Renal pelvis (tissue), 12 donors: Measurements from ENCODE around the gene MTM1. TPM values are rescaled to one million over a fixed set of nuclear protein-coding genes. Genes with fewer than 3 reads are reported as not detected.
A peak's percentile ranks its signal among the peaks of the same experiment; 100 is the strongest.

ENCODE experiments used
- DNase-seq: peaks from one replicate; pipeline ENCODE4 v3.0.0-alpha.2; 2013
- long read RNA-seq, 16 experiments: transcript quantifications; one replicate each; lab custom pipeline, GENCODE V29; 2026
- polyA plus RNA-seq, 3 donors: library from polyadenylated mRNA; unstranded; fragments of 120-200 nt; gene quantifications; one replicate each; pipeline ENCODE4 v1.2.1, GENCODE V29; 2013; ENCODE audit not compliant: insufficient read length in 3 of 3

Gene MTM1
- polyA plus RNA-seq = 10 to 100 TPM in 2 of 3 donors, 1 to 10 TPM in 1; 9.8 to 13.7 (median 13.7) TPM
- long read RNA-seq, donor 1, partial matches to known transcripts = 0 of 1 reads
- long read RNA-seq, donor 1, other reads (novel, unspliced or antisense) = 0 of 1 reads
- long read RNA-seq, donor 2 = 0 reads
- long read RNA-seq, donor 3 = 0 reads
- long read RNA-seq, donor 4 = 0 reads
- long read RNA-seq, donor 5, partial matches to known transcripts = 0 of 1 reads
- long read RNA-seq, donor 5, other reads (novel, unspliced or antisense) = 0 of 1 reads
- long read RNA-seq, donor 6 = 0 reads
- long read RNA-seq, donor 7, partial matches to known transcripts = 0 of 1 reads
- long read RNA-seq, donor 7, other reads (novel, unspliced or antisense) = 0 of 1 reads
- long read RNA-seq, donor 8, partial matches to known transcripts = 0 of 2 reads
- long read RNA-seq, donor 8, other reads (novel, unspliced or antisense) = 0 of 2 reads
- long read RNA-seq, donor 9 = 0 reads
- long read RNA-seq, donor 10 = 0 reads
- long read RNA-seq, donor 11, partial matches to known transcripts = 0 of 2 reads
- long read RNA-seq, donor 11, other reads (novel, unspliced or antisense) = 0 of 2 reads
- long read RNA-seq, donor 12, transcript MTM1-203 (15 exons, 3,593 nt) = major isoform, 5 of 5 reads
- long read RNA-seq, donor 12, partial matches to known transcripts = 0 of 5 reads
- long read RNA-seq, donor 12, other reads (novel, unspliced or antisense) = 0 of 5 reads
- long read RNA-seq, donor 13, partial matches to known transcripts = 0 of 1 reads
- long read RNA-seq, donor 13, other reads (novel, unspliced or antisense) = 0 of 1 reads
- long read RNA-seq, donor 14 = 0 reads
- long read RNA-seq, donor 15, partial matches to known transcripts = 5 of 6 reads
- long read RNA-seq, donor 15, other reads (novel, unspliced or antisense) = 0 of 6 reads
- long read RNA-seq, donor 16, partial matches to known transcripts = 6 of 7 reads
- long read RNA-seq, donor 16, other reads (novel, unspliced or antisense) = 0 of 7 reads

GRCh38 chrX:150568320-150569154 is at the start of gene MTM1:
MTM1 (plus strand) TSS chrX:150568621; CDS start chrX:150592615, 23,994 bp downstream.
- peak; percentile 90 for DNase-seq

DNA sequence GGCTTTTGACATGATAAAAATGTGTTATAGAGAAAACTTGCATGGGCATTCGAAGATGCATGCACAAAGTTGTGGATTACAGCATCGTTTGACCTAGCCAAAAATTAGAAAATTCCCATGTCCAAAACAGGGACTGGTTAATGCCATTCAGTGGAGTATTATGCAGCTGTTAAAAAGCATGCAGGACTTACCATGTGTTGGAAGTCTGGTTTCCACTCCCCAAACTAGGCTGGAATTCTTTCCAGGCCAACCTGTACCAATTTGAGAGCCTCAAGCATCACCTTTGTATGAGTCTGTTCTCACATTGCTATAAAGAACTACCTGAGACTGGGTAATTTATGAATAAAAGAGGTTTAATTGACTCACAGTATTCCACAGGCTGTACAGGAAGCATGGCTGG is 45.9 kb upstream of the MTM1 start:
- DNase-seq = no peak

DNA sequence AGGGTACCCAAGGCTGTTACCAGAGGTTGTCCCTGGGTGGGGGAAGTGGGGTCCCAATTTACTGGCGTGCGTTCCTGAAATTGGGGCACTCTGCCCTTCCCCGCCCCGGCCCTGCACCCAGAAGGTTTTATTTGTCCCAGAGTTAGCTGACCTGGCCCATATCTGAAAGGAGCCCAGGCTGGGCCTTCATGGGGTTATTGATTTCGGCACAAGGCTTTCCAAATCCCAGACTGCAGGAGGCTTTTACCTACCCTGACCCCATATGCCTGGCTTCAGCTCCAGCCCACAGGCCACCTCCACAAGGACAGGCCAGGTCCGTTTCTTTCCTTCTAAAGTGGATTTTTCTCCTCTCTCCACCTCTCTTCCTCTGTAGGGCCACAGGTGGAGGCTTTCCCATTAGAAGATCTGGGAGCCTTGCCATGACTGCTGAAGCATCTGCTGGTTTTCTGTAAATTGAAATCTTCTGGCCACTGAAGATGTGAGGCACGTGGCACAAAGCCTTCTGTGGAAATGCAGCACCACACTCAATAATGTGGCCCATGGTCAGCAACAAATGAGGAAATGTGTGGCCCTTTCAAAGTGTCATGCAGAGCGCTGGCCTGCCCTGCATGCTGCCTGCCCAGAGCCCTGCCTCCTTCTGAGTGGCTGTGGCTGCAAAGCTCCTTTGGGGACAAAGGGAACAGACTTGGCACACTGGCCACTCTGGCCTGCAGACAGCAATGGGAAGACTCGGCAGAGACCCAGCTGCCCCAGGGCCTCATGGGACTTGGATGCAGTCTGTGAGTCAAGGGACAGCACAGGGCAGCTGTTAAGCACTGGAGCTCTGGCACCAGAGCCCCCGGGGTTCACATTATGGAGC is 43.1 kb upstream of the MTM1 start:
- DNase-seq = no peak

DNA sequence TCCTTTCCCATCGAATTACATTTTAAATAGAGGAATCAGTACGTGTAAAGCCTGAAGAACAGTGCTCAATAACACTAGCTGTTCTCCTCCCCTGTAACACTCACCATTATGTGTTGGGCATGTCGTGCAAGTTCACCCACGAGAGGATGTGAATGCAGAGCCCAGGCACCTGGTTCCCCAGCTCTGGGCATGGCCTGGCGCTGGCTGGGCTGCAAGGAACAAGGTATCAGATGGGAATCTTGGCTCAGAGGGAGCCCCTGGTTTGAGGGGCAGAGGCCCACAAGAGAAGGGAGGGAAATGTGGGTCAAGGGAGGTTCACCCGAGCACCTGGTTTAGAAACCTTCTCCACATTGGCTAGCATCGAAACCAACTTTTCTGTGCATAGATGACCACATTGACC is 41.7 kb upstream of the MTM1 start:
- DNase-seq = no peak

DNA sequence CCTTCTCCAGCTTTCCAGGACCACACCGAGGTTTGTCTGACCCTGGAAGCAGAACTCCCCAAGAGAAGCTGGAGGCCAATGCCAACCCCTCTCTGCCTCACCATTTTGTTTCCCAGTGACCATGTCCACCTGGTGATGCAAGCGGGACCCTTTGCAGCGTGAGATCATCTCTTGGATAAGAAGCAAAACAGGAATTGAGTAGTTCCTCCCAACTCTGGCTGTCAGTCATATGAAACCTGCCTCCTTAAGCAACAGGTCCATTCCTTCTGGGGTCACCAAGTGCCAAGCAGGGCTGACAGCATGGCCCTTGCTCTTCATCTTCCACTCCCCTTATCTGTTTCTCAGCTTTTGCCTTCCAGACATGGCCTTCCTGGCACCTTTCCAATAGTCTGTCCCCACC is 41.3 kb upstream of the MTM1 start:
- DNase-seq = no peak

GRCh38 chrX:150529587-150529986 is 38.8 kb upstream of the MTM1 start:
- no peak for DNase-seq

DNA sequence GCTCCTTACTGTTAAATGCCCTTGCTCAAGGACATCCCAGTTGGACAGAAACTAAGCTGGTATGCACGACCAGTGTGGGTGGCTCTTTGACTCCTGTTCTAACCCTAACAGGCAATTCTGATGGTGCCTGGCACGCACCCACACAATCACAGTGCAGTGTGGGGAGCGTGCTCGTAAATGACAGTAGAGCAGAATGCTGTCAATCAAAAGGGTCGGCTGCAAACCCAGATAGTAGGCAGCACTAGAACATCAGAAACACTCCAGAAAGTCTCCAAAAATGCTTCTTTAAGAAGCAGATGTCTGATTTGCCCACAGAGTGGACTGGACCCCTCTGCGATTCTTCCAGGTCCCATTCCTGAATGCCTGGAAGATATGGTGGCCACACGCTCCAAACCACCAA is 37.6 kb upstream of the MTM1 start:
- DNase-seq = no peak

GRCh38 chrX:150531467-150531866 is 37.0 kb upstream of the MTM1 start:
- no peak for DNase-seq

GRCh38 chrX:150533863-150534262 is 34.6 kb upstream of the MTM1 start:
- no peak for DNase-seq

DNA sequence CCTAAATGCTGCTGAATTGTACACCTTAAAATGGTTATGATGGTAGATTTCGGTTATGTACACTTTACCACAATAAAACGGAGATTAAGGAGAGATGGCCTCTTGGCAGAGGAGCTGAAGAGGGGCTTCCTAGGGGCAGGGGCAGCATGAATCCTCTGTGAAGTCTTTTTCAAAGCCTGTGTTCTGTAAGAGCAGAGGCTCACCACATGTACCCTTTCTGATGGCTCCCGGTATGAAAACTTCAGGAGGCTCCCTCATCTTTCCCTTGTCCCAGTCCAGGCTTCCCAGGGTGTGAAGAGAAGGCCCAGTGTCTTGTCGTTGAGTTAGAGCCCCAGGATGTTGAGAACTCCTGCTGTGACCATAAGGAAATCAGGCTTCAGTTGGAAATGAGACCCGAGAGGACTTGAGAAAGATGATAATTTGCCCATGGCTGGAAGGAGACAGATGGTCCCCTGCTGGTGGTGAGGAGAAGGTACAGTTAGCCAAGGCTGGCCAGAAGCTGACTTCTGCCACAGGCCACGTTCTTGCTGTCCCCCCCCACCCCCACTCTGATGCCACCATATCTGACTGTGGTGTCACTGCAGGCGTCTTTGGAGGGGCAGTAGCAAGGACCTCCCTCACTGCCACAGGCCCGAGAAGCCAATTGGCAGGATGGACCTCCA is 31.8 kb upstream of the MTM1 start:
- DNase-seq = no peak

DNA sequence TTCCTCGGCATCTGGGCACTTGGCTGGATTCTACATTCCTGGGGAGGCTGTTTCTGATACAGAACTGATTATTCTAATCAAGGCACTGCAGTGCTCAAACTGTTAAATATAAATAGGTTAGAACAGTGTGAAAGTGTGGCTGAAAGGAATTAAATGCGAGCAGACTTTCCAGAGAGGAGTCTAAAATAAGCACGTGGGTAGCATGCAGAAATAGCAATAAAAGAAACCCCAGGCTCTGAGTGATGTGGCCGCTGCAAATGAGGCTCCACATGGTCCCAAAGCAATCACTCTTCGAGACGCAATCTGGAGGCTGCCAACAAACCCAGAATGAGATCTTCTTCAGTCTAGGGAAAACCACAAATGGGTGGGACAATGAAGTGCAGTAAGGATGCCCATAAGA is 30.6 kb upstream of the MTM1 start:
- DNase-seq = no peak

DNA sequence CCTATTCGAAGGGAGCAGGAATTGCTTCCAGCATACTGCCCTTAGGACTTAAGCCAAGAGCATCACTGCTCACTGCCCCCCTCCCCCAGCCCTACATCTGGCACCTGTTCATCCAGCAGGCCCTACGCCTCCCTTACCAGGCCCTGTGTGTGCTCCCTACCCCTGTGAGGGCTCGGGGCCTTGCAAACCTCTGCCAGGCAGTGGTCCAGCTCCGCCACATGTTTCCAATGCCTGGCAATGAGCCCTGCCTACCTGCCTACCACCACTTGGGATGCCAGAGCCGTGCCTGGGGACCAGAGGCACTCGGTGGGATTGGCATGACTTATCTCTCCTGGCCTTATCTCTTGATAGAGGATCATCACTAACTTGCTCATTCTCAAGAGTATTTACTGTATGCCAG is 27.5 kb upstream of the MTM1 start:
- DNase-seq = no peak

- no peak for DNase-seq
These were observed 25.6 kb upstream of the MTM1 start for GRCh38 chrX:150542846-150543229.

GRCh38 chrX:150543230-150544155 is 24.9 kb upstream of the MTM1 start:
- no peak for DNase-seq

- DNase-seq = no peak
These were observed 24.1 kb upstream of the MTM1 start for GRCh38 chrX:150544222-150544787.

DNA sequence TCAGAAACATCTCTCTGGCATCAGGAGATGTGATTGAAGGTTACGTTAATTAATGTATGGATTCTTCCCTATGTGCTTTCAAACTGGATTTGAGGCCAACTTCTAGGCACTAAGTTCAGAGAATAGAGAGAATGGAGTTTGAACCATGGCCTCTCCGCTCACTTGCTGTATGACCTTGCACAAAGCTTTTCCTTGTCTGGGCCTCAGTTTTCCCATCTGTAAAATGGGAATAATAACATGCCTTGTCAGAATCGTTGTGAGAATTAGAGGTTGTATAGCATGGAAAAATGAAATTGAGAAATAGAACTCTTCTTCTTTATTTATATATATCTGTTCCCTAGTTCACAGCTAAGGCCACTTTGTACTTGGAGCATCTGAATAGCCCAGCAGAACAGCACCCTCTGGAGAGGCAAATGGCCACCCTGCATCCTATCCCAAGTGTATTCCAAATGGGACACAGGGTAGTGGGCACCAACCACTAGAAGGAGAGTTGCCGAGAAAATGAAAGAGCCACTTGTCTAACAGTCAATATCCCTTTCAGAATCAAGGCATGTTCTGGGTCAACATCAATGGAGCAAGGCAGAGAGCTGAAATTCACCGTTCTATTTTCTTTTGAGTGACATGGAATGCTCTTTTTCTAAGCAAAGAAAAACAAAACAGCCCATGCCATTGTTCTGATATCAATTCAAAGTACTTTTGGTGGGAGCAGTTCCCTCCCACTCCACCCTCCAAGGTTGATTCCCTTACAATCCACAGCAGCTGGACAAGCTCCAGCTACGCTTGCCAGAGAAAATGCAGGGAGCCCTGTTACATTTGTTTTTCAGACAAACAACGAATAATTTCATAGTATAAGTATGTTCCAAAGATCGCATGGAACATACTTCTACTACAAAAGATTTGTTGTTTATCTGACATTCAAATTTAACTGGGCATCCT is 23.3 kb upstream of the MTM1 start:
- no peak for DNase-seq

DNA sequence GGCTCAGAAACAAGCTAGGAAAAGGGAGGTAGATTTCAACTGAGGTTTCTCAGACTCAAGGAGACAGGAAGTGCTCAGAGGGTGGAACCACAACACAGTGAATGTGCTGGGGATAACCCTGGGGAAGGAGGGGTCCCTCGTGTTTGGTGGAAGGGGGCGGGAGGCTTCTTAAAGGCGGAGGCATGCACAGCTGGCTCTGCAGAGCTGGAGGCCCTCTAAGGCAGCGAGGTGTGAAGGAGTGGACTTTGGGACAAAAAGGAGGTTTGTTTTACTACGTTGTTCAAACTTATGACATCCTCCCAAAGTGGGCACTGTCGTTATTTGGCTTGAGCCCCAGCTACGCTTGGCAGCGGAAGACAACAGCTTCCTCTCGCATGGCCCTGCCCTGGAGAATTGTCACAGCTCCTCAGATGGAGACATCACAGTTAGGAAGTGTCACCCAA is 21.7 kb upstream of the MTM1 start:
- no peak for DNase-seq
